Measurements from ENCODE around the gene PSMB9. TPM values are rescaled to one million over a fixed set of nuclear protein-coding genes. Genes with fewer than 3 reads are reported as not detected.
"Not testable (repeated sequence)": the region's sequence is repeated elsewhere in the genome, so short reads cannot be mapped to it uniquely, and the experiment has no call there.

Gene PSMB9
- total RNA-seq, result 10 to 100 TPM in 4 of 8 experiments, under 1 TPM in 2, not detected in 2; 0.05 to 72.7 (median 11.4) TPM

GRCh38 chr6:32853541-32854375 lies at the start of gene PSMB9, which contains the start of gene TAP1:
TSS of gene PSMB9 (plus strand) at chr6:32854192. CDS start at chr6:32854230, 38 bp downstream.
TSS of gene TAP1 (minus strand) at chr6:32853704. CDS start at chr6:32853636, 68 bp downstream.
- no peak within 1 kb of the TSS for H3K27ac ChIP-seq
- peak; percentile 78 to 93 (median 91) for ATAC-seq (replicated peaks in 6 of 8)
- in situ Hi-C loops (cut with MboI; ENCODE audit: low pct_unique_long_range_greater_than_20kb in 2 of 9, low sequenced_read_pairs in 9 of 9, unreplicated experiment in 9 of 9), result no loop called here
- 0 to 6% (median 0%) methylated on average over 4 to 22 of the region's 68 CpGs; no CpG with 5 or more reads in 4 of the 10 experiments for WGBS, 10 experiments
- peaks cover 2 to 5% of the 10 kb centered on the region in 2 donors for H3K4me1 ChIP-seq (replicated peaks in 1 of 2)
- peak within 1 kb of the TSS; percentile 21 to 48 (median 41) for H3K4me3 ChIP-seq

GRCh38 chr6:32805404-32805803 lies 48.6 kb upstream of the PSMB9 start:
- H3K4me1 ChIP-seq (replicated peaks in 1 of 2); in situ Hi-C loops (cut with MboI; ENCODE audit: low pct_unique_long_range_greater_than_20kb in 2 of 9, low sequenced_read_pairs in 9 of 9, unreplicated experiment in 9 of 9); H3K27ac ChIP-seq; H3K4me3 ChIP-seq; ATAC-seq (replicated peaks in 6 of 8): not testable (repeated sequence)

- Histone ChIP-seq H3K4me3 (no peak overlapping the region), H3K27ac (no peak overlapping the region), H3K4me1 (replicated peaks in 1 of 2) (no peaks in the 10 kb centered on the region)
- in situ Hi-C loops (cut with MboI; ENCODE audit: low pct_unique_long_range_greater_than_20kb in 2 of 9, low sequenced_read_pairs in 9 of 9, unreplicated experiment in 9 of 9), result no loop called here
- WGBS, 10 experiments, result 33 to 100% (median 58%) methylated on average over 1 to 2 of the region's 5 CpGs; no CpG with 5 or more reads in 7 of the 10 experiments
- no peak for ATAC-seq (replicated peaks in 6 of 8)
Measured at GRCh38 chr6:32807020-32807580, 46.9 kb upstream of the PSMB9 start.

- H3K27ac ChIP-seq, result no peak overlapping the region
- no peak for ATAC-seq (replicated peaks in 6 of 8)
- WGBS, 10 experiments, result 0 to 40% (median 0%) methylated on average over 1 of the region's 1 CpG
Measured at GRCh38 chr6:32809171-32809570, 44.8 kb upstream of the PSMB9 start.

GRCh38 chr6:32814145-32814544 lies 39.8 kb upstream of the PSMB9 start:
- 43 to 80% (median 79%) methylated on average over 1 to 2 of the region's 2 CpGs; no CpG with 5 or more reads in 3 of the 10 experiments for WGBS, 10 experiments
- no peak overlapping the region for H3K27ac ChIP-seq
- in situ Hi-C loops (cut with MboI; ENCODE audit: low pct_unique_long_range_greater_than_20kb in 2 of 9, low sequenced_read_pairs in 9 of 9, unreplicated experiment in 9 of 9), result no loop called here
- no peaks in the 10 kb centered on the region for H3K4me1 ChIP-seq (replicated peaks in 1 of 2)
- no peak overlapping the region for H3K4me3 ChIP-seq
- no peak for ATAC-seq (replicated peaks in 6 of 8)

More at GRCh38 chr6:32809171-32809570, 44.8 kb upstream of the PSMB9 start:
- in situ Hi-C loops (cut with MboI; ENCODE audit: low pct_unique_long_range_greater_than_20kb in 2 of 9, low sequenced_read_pairs in 9 of 9, unreplicated experiment in 9 of 9), result no loop called here
- Histone ChIP-seq H3K4me3 (no peak overlapping the region), H3K4me1 (replicated peaks in 1 of 2) (no peaks in the 10 kb centered on the region)

- H3K4me3 ChIP-seq, result no peak overlapping the region
- no peak for ATAC-seq (replicated peaks in 6 of 8)
- no peaks in the 10 kb centered on the region for H3K4me1 ChIP-seq (replicated peaks in 1 of 2)
- H3K27ac ChIP-seq, result no peak overlapping the region
- in situ Hi-C loops (cut with MboI; ENCODE audit: low pct_unique_long_range_greater_than_20kb in 2 of 9, low sequenced_read_pairs in 9 of 9, unreplicated experiment in 9 of 9), result no loop called here
- WGBS, 10 experiments, result 37 to 100% (median 74%) methylated on average over 1 to 4 of the region's 5 CpGs; no CpG with 5 or more reads in 2 of the 10 experiments
Measured at GRCh38 chr6:32815115-32815514, 38.9 kb upstream of the PSMB9 start.

- Histone ChIP-seq H3K4me3 (no peak overlapping the region), H3K4me1 (replicated peaks in 1 of 2) (no peaks in the 10 kb centered on the region), H3K27ac (no peak overlapping the region)
- ATAC-seq (replicated peaks in 6 of 8), result no peak
- 85 to 100% (median 94%) methylated on average over 1 to 2 of the region's 2 CpGs; no CpG with 5 or more reads in 1 of the 10 experiments for WGBS, 10 experiments
- in situ Hi-C loops (cut with MboI; ENCODE audit: low pct_unique_long_range_greater_than_20kb in 2 of 9, low sequenced_read_pairs in 9 of 9, unreplicated experiment in 9 of 9), result no loop called here
Measured at GRCh38 chr6:32815996-32816395, 38.0 kb upstream of the PSMB9 start.

DNA sequence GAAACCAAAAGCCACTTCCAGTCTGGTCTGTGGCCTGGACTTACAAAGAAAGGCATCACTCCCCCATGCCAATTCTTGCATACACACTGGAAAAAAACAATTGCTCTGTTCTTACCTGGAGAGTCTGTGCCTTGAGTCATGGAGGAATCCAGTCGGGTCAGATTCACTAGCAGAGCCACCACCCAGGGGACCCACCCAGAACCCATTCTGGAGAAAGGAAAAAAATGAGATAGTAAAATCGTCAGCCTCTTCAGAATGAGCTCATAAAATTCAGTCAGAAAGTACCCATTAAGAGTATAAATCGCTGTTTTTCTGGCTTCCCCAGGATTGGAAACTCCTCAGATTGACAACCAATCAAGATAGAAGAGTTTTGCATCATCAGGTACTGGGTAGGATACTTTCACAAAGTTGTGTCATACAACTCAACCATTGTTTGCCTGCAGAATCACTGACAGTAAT lies 37.2 kb upstream of the PSMB9 start, which contains the start of gene HLA-DOB:
Gene HLA-DOB, minus strand, starts transcription at position 257 of the 459 bp plus-strand sequence. Its CDS starts 51 bp downstream, at position 206.
- no peaks in the 10 kb centered on the region for H3K4me1 ChIP-seq (replicated peaks in 1 of 2)
- no peak within 1 kb of the TSS for H3K4me3 ChIP-seq
- peak in 3 of 8 experiments; percentile 72 to 96 (median 90) for ATAC-seq (replicated peaks in 6 of 8)
- in situ Hi-C loops (cut with MboI; ENCODE audit: low pct_unique_long_range_greater_than_20kb in 2 of 9, low sequenced_read_pairs in 9 of 9, unreplicated experiment in 9 of 9), result no loop called here
- no peak within 1 kb of the TSS for H3K27ac ChIP-seq
- 20 to 80% (median 60%) methylated on average over 1 to 3 of the region's 3 CpGs; no CpG with 5 or more reads in 3 of the 10 experiments for WGBS, 10 experiments

- Histone ChIP-seq H3K4me1 (replicated peaks in 1 of 2) (no peaks in the 10 kb centered on the region), H3K27ac (no peak overlapping the region), H3K4me3 (no peak overlapping the region)
- ATAC-seq (replicated peaks in 6 of 8), result no peak
- in situ Hi-C loops (cut with MboI; ENCODE audit: low pct_unique_long_range_greater_than_20kb in 2 of 9, low sequenced_read_pairs in 9 of 9, unreplicated experiment in 9 of 9), result no loop called here
- 14 to 69% (median 43%) methylated on average over 1 to 2 of the region's 2 CpGs; no CpG with 5 or more reads in 2 of the 10 experiments for WGBS, 10 experiments
Measured at GRCh38 chr6:32818867-32819266, 35.1 kb upstream of the PSMB9 start.

DNA sequence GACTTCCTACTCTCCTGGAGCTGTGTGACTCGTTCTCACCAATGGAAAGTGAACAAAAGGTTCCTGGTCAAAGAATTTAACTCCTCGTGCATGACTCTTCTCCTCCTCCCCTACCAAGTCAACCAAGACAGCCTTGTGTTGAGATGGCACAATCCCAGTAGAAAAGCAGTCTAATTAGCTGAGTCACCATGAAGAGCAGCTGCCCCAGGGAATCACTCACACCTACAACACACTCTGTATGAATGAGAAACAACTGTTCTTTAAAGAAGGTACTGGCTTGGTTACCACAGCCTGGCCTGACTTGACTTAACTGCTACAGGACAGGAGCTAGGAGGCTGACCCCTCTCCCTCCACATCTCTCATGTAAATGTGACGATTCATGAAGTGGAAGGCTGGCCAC lies 34.3 kb upstream of the PSMB9 start:
- H3K4me3 ChIP-seq, result no peak overlapping the region
- H3K27ac ChIP-seq, result no peak overlapping the region
- WGBS, 10 experiments, result 8 to 71% (median 42%) methylated on average over 1 to 3 of the region's 3 CpGs; no CpG with 5 or more reads in 3 of the 10 experiments
- no peaks in the 10 kb centered on the region for H3K4me1 ChIP-seq (replicated peaks in 1 of 2)
- in situ Hi-C loops (cut with MboI; ENCODE audit: low pct_unique_long_range_greater_than_20kb in 2 of 9, low sequenced_read_pairs in 9 of 9, unreplicated experiment in 9 of 9), result no loop called here
- peak in 2 of 8 experiments; percentile 77 to 82 for ATAC-seq (replicated peaks in 6 of 8)

- Histone ChIP-seq H3K4me1 (replicated peaks in 1 of 2) (no peaks in the 10 kb centered on the region), H3K4me3 (no peak overlapping the region), H3K27ac (no peak overlapping the region)
- WGBS, 10 experiments, result 0 to 70% (median 25%) methylated on average over 1 to 2 of the region's 2 CpGs; no CpG with 5 or more reads in 2 of the 10 experiments
- ATAC-seq (replicated peaks in 6 of 8), result peak in 3 of 8 experiments; percentile 76 to 81 (median 76)
- in situ Hi-C loops (cut with MboI; ENCODE audit: low pct_unique_long_range_greater_than_20kb in 2 of 9, low sequenced_read_pairs in 9 of 9, unreplicated experiment in 9 of 9), result no loop called here
Measured at GRCh38 chr6:32825966-32826365, 28.0 kb upstream of the PSMB9 start.

GRCh38 chr6:32827025-32827424 lies 27.0 kb upstream of the PSMB9 start:
- H3K4me3 ChIP-seq, result no peak overlapping the region
- 0 to 100% (median 85%) methylated on average over 1 to 3 of the region's 3 CpGs; no CpG with 5 or more reads in 1 of the 10 experiments for whole genome bisulfite sequencing, 10 experiments
- ATAC-seq (replicated peaks in 6 of 8), result peak in 3 of 8 experiments; percentile 25 to 67 (median 32)
- H3K4me1 ChIP-seq (replicated peaks in 1 of 2), result no peaks in the 10 kb centered on the region
- in situ Hi-C loops (cut with MboI; ENCODE audit: low pct_unique_long_range_greater_than_20kb in 2 of 9, low sequenced_read_pairs in 9 of 9, unreplicated experiment in 9 of 9), result no loop called here
- H3K27ac ChIP-seq, result no peak overlapping the region

GRCh38 chr6:32829495-32829894 lies 24.5 kb upstream of the PSMB9 start:
- in situ Hi-C loops (cut with MboI; ENCODE audit: low pct_unique_long_range_greater_than_20kb in 2 of 9, low sequenced_read_pairs in 9 of 9, unreplicated experiment in 9 of 9), result no loop called here
- ATAC-seq (replicated peaks in 6 of 8), result no peak
- WGBS, 10 experiments, result 0 to 40% methylated on average over 1 of the region's 7 CpGs; no CpG with 5 or more reads in 8 of the 10 experiments

More at GRCh38 chr6:32829495-32829894, 24.5 kb upstream of the PSMB9 start:
- no peaks in the 10 kb centered on the region for H3K4me1 ChIP-seq (replicated peaks in 1 of 2)
- no peak overlapping the region for H3K27ac ChIP-seq
- H3K4me3 ChIP-seq, result no peak overlapping the region
